ENCODE data around the gene NDUFAF8.

NDUFAF8 gene

GRCh38 chr17:81193051-81193410 lies 46.1 kb upstream of the NDUFAF8 start:
- H3K4me3 ChIP-seq (ENCODE audit: low read depth, low read length), result no peak overlapping the region
- TF ChIP-seq, protein P1, sequence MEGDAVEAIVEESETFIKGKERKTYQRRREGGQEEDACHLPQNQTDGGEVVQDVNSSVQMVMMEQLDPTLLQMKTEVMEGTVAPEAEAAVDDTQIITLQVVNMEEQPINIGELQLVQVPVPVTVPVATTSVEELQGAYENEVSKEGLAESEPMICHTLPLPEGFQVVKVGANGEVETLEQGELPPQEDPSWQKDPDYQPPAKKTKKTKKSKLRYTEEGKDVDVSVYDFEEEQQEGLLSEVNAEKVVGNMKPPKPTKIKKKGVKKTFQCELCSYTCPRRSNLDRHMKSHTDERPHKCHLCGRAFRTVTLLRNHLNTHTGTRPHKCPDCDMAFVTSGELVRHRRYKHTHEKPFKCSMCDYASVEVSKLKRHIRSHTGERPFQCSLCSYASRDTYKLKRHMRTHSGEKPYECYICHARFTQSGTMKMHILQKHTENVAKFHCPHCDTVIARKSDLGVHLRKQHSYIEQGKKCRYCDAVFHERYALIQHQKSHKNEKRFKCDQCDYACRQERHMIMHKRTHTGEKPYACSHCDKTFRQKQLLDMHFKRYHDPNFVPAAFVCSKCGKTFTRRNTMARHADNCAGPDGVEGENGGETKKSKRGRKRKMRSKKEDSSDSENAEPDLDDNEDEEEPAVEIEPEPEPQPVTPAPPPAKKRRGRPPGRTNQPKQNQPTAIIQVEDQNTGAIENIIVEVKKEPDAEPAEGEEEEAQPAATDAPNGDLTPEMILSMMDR (IDR thresholded peaks at IDR 0.05; ENCODE audit: insufficient read depth, low read depth, low read length, missing control alignments), result no peak
- DNase-seq (ENCODE audit: low read depth), result no peak

GRCh38 chr17:81193470-81194224 lies 45.5 kb upstream of the NDUFAF8 start:
- H3K4me3 ChIP-seq (ENCODE audit: low read depth, low read length), result no peak overlapping the region
- TF ChIP-seq, protein P1 (IDR thresholded peaks at IDR 0.05; ENCODE audit: insufficient read depth, low read depth, low read length, missing control alignments), result no peak
- peak; percentile 38 for DNase-seq (ENCODE audit: low read depth)

- H3K4me3 ChIP-seq (ENCODE audit: low read depth, low read length), result no peak overlapping the region
- DNase-seq (ENCODE audit: low read depth), result no peak
- TF ChIP-seq, protein P1 (IDR thresholded peaks at IDR 0.05; ENCODE audit: insufficient read depth, low read depth, low read length, missing control alignments), result no peak
Observed at GRCh38 chr17:81194225-81194760, 44.8 kb upstream of the NDUFAF8 start.

DNA sequence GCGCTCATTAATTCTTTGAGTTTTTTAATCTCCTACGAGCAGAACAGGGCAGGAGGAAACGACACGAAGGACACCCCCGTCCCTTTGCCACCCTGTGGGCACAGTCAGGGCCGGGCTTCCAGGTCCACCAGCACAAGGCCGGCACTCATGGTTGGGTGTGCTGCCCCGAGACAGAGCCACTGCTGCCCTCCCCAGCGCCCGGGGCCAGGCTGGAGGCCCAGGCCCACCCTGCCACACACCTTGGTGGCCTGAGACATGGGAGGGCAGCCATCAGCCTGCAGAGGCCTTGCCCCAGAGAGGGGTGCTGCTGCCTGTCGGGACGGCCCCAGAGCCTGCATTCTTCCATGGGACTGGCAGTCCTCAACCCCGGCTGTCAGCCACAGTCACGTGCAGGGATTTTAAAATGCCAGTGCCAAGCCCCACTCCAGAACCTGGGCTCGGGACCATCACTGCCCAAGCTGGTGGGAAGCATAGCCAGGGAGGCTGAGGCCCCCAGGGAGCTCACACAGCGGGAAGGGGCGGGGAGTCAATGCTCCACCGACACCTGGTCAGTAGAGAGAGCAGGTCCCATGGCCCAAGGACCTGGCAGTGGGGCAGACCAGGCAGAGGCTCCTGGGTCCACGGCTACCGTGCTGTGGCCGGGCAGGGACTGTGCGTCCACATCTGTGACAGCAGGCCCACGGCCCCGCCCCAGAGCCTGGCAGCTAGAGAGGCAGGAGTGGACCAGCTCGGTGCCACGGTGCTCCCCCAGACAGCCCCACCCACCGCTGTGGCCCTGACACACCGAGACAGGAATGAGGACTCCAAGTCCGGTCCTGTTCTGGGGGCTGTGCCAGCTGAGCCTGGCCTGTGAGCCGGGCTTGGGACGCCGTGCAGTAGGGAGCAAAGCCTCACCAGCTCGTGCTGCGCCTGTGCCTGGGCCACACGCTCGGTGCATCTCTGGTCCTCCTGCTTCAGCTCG lies 43.9 kb upstream of the NDUFAF8 start:
- DNase-seq (ENCODE audit: low read depth), result no peak
- TF ChIP-seq, protein P1 (IDR thresholded peaks at IDR 0.05; ENCODE audit: insufficient read depth, low read depth, low read length, missing control alignments), result no peak
- no peak overlapping the region for H3K4me3 ChIP-seq (ENCODE audit: low read depth, low read length)

GRCh38 chr17:81195941-81196495 lies 43.1 kb upstream of the NDUFAF8 start:
- H3K4me3 ChIP-seq (ENCODE audit: low read depth, low read length), result no peak overlapping the region
- no peak for DNase-seq (ENCODE audit: low read depth)
- TF ChIP-seq, protein P1 (IDR thresholded peaks at IDR 0.05; ENCODE audit: insufficient read depth, low read depth, low read length, missing control alignments), result no peak

GRCh38 chr17:81196505-81197408 lies 42.4 kb upstream of the NDUFAF8 start:
- H3K4me3 ChIP-seq (ENCODE audit: low read depth, low read length), result no peak overlapping the region
- TF ChIP-seq, protein P1 (IDR thresholded peaks at IDR 0.05; ENCODE audit: insufficient read depth, low read depth, low read length, missing control alignments), result no peak
- no peak for DNase-seq (ENCODE audit: low read depth)

All from GM12865 (cell line).